SIG-M5 (cell line): ENCODE data around the gene GNS.
A peak's percentile ranks its signal among the peaks of the same experiment; 100 is the strongest.
"Not testable (repeated sequence)": the region's sequence is repeated elsewhere in the genome, so short reads cannot be mapped to it uniquely, and the experiment has no call there.

ENCODE experiments used
- DNase-seq: peaks from one replicate; lab custom pipeline; 2025; lab: John Stamatoyannopoulos, UW

The GNS gene

GRCh38 chr12:64779354-64779974 lies 20.3 kb upstream of the GNS start:
- DNase-seq, result no peak

DNA sequence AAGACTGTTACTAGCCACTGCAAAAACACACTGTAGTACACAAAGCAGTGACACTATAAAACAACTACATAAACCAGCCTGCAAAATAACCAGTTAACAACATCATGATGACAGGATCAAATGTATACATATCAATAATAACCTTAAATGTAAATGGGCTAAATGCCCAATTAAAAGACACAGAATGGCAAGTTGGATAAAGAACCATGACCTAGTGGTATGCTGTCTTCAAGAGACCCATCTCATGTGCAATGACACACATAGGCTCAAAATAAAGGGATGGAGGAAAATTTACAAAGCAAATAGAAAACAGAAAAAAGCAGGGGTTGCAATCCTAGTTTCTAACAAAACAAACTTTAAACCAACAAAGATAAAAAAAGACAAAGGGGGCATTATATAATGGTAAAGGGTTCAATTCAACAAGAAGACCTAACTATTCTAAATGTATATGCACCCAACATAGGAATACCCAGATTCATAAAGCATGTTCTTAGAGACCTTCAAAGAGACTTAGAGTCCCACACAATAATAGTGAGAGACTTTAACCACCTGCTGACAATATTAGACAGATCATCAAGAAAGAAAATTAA lies 16.0 kb upstream of the GNS start:
- DNase-seq, result not testable (repeated sequence)

- DNase-seq, result no peak
These were observed 14.2 kb upstream of the GNS start for GRCh38 chr12:64773386-64773785.

GRCh38 chr12:64767495-64767894 lies 8.3 kb upstream of the GNS start:
- no peak for DNase-seq

DNA sequence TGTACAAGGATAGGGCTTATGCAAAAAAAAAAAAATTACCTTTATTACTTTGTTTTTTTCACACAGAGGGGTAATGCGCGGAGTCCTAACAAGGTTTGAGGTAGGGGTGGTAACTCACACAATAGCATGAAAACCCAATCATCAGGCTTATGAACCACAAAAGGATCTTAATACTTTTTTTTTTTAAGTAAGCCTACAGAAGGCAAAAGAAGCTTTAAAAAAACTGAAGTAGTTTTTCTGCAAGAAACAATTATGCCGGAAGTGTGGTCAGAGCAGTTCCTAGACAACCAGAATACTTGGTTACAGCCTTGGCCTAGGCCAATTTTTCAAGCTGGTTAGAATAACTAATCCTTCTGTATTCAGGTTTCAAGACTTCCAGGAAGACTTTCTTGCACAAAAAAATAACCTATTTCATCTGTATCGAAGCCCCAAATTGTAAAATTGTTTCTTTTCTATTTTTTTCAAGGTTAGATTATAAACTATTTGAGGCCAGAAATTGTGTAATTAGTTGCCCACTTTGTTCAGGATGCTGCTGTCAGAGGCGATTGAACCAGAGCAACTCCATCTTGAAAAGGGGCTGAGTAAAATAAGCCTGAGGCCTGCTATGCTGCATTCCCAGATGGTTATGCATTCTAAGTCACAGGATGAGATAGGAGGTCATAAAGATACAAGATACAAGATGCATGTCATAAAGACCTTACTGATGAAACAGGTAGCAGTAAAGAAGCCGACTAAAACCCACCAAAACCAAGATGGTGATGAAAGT lies 1.8 kb upstream of the GNS start:
- DNase-seq, result no peak

DNA sequence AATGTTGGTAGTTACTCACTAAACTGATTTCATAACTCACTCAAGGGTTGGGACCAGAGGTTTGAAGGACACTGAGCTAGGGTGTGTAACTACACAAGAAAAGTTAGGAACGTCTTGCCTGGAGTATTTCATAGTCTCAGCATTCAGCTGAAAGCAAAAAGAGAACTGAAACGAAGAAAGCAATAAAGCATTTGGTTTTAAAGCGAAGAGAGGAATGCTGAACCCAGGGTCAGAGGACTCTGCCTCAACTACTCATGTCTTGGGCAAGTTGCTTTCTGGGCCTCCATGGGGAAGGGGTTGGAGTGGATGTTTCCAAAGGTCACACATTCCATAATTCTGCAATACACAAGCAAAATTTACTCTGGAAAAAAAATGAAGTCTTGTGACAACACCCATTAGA lies 1.4 kb downstream of the GNS start:
- DNase-seq, result no peak

- DNase-seq, result no peak
These were observed 2.8 kb downstream of the GNS start for GRCh38 chr12:64756376-64756775.

DNA sequence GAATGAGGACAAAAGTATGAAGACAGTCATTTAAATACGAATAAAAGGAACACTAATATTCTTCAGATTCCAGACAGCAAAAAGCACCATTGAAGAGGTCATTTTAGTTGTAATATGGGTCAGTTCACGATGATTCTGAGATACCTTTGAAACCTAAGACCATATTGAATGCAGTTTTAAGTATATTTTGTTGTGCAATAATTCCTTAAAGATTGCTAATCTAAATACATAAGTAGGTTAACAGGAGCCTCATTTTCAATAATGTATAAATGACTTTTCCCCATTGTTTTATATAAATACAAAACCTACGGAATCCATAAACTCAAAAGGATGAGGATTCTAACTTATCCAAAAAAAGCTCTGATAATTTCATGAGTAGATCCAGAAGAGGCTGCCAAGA lies 5.8 kb downstream of the GNS start:
- DNase-seq, result no peak

GRCh38 chr12:64752833-64753238 lies 6.4 kb downstream of the GNS start:
- no peak for DNase-seq

GRCh38 chr12:64752032-64752431 lies 7.2 kb downstream of the GNS start:
- DNase-seq, result no peak

GRCh38 chr12:64749461-64750200 lies 9.6 kb downstream of the GNS start:
- DNase-seq, result peak; percentile 67

DNA sequence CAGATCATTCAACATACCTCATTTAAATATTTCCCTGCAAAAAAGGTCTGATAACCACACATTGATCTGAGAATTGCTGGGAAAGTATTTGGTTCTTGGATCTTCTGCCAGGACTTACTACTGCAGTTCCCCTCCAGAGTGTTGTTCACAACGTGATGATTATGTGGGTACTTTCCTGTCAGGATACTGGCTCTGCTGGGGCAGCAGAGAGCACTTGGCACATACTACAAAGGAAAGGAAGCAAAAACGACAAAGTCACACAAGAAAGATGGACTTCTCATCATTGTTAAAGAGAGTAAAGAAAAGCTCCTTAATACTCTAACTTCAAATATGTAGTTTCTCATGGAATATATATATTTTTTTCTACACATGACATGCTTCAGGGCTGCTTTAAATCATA lies 11.5 kb downstream of the GNS start:
- no peak for DNase-seq

DNA sequence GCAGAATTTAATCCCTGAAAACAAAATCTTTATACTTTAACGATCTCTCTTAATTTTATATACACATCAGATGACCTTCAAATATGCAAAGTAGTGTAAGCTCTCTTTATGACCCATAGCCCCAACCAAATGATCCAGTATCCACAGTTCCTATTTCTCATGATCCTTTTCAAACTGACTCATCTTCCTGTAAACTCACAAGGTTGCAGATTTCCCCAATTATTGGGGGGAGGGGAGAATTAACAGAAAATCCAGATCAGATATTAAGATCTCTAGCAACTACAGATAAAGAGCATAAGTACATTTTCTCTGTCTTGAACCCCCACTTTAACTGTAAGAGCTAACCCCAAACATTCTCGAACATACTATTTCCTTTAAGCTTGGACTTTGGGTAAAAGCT lies 12.5 kb downstream of the GNS start:
- DNase-seq, result no peak

GRCh38 chr12:64745980-64746379 lies 13.2 kb downstream of the GNS start:
- no peak for DNase-seq

DNA sequence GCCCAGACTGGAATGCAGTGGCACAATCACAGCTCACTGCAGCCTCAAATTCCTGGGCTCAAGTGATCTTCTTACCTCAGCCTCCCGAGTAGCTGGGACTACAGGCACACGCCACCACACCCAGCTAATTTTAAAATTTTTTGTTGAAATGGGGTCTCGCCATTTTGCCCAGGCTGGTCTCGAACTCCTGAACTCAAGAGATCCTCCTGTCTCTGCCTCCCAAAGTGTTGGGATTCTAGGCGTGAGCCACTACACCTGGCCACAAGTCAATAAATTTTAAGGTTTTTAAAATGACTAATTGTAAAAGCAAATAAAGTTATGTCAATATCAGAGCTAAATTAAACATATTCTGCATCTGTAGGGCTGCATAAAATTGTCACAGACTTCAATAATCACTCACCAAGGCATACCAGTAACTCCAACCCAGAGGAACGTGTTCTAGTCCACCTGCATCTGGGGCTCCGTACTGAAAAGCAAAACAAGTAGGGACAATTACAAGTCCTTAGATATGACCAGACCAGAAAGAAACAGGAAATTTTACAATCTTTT lies 13.9 kb downstream of the GNS start:
- no peak for DNase-seq

DNA sequence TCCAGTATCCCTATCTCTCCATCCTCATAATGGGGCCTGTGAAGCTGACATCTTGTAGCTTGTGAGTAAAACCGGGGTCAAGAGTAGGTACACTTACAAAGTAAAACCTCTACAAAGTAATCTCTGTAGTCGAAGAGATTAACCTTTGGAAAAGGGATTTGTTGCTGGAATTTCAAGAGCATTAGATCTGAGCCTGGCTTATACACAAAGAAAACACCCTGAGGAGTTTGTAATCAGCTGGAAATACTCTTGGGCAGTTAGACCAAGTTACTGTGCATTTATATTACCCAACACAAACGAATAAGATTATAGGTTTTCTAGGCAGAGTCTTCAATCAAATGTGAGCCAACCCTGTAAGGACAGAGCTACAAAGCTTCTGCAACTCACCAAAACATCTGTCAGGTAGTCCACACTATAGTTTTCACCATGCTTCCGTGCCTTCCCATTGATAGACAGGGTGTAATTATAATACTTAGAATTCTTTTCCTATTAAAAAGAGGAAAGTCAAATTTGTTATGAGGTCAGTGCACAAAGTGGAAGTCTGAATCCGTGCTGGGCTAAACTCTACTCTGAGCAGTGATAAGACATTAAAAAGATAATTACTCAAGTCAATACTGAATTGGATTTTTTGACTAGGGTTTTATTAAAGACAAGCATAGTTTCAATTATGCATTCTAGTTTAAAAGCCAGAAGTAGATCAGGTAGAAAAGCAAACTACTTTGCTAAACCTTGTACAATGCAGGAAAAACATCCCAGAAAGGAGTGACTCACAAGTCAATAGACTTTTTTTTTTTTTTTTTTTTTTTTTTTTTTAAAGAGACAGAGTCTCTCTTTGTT lies 14.6 kb downstream of the GNS start:
- DNase-seq, result no peak

GRCh38 chr12:64743206-64743605 lies 16.0 kb downstream of the GNS start:
- no peak for DNase-seq

GRCh38 chr12:64742416-64742815 lies 16.8 kb downstream of the GNS start:
- DNase-seq, result no peak

DNA sequence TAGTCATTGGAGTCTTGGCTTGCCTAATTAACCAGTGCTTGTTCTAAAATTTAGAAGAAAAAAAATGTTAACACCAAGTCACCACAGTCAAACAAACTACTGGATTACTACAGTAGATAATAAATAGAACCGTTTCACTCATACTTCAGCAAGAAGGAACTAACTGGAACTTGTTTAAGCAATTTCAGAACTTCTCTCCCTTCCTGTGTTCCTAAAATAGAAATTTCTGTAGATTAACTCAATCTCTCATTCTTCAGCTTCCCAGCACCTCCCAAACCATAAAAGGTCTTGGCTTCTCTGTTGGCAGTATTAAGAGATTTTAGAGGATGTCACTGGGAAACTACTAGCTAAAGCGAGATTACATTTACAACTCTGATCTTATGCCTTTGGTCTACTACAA lies 18.6 kb downstream of the GNS start:
- no peak for DNase-seq

DNA sequence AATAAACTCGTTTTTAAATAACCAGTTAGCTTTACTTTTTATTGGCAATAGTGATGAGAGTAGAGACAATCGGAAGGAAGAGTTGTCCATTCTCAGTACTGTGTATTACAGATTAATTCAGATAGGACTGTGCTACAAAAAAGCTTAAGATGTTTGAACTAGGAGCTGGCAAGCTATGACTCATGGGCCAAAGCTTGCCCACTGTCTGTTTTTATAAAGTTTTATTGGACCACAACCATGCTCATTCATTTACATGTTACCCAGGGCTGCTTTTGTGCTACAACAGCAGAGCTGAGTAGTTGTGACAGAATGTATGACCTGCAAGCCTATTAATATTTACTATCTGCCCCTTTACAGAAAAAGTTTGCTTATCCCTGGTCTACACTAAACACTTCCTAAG lies 19.4 kb downstream of the GNS start:
- DNase-seq, result no peak

GRCh38 chr12:64737539-64737938 lies 21.7 kb downstream of the GNS start:
- DNase-seq, result no peak

GRCh38 chr12:64736771-64737170 lies 22.4 kb downstream of the GNS start:
- DNase-seq, result no peak
